ENCODE measurements around the gene LHFPL2.
"Not testable (repeated sequence)": the region's sequence is repeated elsewhere in the genome, so short reads cannot be mapped to it uniquely, and the experiment has no call there.

DNA sequence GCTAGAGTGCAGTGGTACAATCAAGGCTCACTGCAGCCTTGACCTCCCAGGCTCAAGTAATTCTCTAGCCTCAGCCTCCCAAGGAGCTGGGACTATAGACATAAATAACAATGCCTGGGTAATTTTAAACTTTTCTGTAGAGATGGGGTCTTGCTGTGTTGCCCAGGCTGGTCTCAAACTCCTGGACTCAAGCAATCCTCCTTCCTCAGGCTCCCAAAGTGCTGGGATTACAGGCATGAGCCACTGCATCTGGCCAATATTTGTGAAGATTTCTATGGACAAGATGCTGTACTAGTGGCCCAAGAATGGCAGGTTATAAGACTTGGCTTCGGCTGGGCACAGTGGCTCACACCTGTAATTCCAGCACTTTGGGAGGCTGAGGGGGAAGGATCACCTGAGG is 18.4 kb upstream of the LHFPL2 start:
- TF ChIP-seq, protein P1, sequence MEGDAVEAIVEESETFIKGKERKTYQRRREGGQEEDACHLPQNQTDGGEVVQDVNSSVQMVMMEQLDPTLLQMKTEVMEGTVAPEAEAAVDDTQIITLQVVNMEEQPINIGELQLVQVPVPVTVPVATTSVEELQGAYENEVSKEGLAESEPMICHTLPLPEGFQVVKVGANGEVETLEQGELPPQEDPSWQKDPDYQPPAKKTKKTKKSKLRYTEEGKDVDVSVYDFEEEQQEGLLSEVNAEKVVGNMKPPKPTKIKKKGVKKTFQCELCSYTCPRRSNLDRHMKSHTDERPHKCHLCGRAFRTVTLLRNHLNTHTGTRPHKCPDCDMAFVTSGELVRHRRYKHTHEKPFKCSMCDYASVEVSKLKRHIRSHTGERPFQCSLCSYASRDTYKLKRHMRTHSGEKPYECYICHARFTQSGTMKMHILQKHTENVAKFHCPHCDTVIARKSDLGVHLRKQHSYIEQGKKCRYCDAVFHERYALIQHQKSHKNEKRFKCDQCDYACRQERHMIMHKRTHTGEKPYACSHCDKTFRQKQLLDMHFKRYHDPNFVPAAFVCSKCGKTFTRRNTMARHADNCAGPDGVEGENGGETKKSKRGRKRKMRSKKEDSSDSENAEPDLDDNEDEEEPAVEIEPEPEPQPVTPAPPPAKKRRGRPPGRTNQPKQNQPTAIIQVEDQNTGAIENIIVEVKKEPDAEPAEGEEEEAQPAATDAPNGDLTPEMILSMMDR (IDR thresholded peaks at IDR 0.05; ENCODE audit: insufficient read depth, low read length, poor library complexity, severe bottlenecking), result not testable (repeated sequence)
- TF ChIP-seq EZH2phosphoT487 (conservative IDR thresholded peaks at IDR 0.05; ENCODE audit: low read length), result not testable (repeated sequence)
